ENCODE data around the gene TRIM9.

The TRIM9 gene

GRCh38 chr14:51058382-51058781 is 36.5 kb downstream of the TRIM9 start:
- DNase-seq (ENCODE audit: low read depth in 2 of 3, low spot score in 2 of 3), result no peak

- DNase-seq (ENCODE audit: low read depth in 2 of 3, low spot score in 2 of 3), result no peak
Observed at GRCh38 chr14:51056421-51056820, 38.5 kb downstream of the TRIM9 start.

- no peak for DNase-seq (ENCODE audit: low read depth in 2 of 3, low spot score in 2 of 3)
Observed at GRCh38 chr14:51053157-51053556, 41.7 kb downstream of the TRIM9 start.

- no peak for DNase-seq (ENCODE audit: low read depth in 2 of 3, low spot score in 2 of 3)
Observed at GRCh38 chr14:51044961-51045360, 49.9 kb downstream of the TRIM9 start.

DNA sequence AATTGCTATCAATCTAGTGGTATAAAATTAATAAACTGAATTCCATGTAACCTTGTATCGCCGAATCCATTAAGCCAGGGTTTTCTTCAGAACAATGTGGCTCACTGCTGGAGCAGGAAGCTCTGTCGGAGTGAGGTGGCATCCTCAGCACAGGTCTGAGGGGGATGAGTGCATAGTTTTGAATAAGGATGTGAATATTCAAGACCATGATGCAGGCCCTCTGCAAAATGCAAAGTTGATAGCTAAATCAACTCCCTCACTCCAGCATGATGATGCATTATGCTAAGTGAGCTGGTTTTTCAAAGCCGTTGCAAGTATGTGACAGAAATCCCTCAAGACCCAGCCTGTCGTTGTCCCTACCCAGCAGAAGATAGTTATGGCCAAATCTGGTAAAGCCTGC is 53.0 kb downstream of the TRIM9 start:
- DNase-seq (ENCODE audit: low read depth in 2 of 3, low spot score in 2 of 3), result no peak

GRCh38 chr14:51041108-51041531 is 53.8 kb downstream of the TRIM9 start:
- DNase-seq (ENCODE audit: low read depth in 2 of 3, low spot score in 2 of 3), result no peak

- DNase-seq (ENCODE audit: low read depth in 2 of 3, low spot score in 2 of 3), result no peak
Observed at GRCh38 chr14:51039252-51039651, 55.7 kb downstream of the TRIM9 start.

GRCh38 chr14:51035611-51036192 is 59.2 kb downstream of the TRIM9 start:
- DNase-seq (ENCODE audit: low read depth in 2 of 3, low spot score in 2 of 3), result no peak

GRCh38 chr14:51028851-51029754 is 65.8 kb downstream of the TRIM9 start:
- no peak for DNase-seq (ENCODE audit: low read depth in 2 of 3, low spot score in 2 of 3)

- no peak for DNase-seq (ENCODE audit: low read depth in 2 of 3, low spot score in 2 of 3)
Observed at GRCh38 chr14:51028361-51028760, 66.5 kb downstream of the TRIM9 start.

GRCh38 chr14:51024377-51024776 is 70.5 kb downstream of the TRIM9 start:
- DNase-seq (ENCODE audit: low read depth in 2 of 3, low spot score in 2 of 3), result no peak

- DNase-seq (ENCODE audit: low read depth in 2 of 3, low spot score in 2 of 3), result no peak
Observed at GRCh38 chr14:51023964-51024363, 70.9 kb downstream of the TRIM9 start.

GRCh38 chr14:51022769-51023168 is 72.1 kb downstream of the TRIM9 start:
- no peak for DNase-seq (ENCODE audit: low read depth in 2 of 3, low spot score in 2 of 3)

DNA sequence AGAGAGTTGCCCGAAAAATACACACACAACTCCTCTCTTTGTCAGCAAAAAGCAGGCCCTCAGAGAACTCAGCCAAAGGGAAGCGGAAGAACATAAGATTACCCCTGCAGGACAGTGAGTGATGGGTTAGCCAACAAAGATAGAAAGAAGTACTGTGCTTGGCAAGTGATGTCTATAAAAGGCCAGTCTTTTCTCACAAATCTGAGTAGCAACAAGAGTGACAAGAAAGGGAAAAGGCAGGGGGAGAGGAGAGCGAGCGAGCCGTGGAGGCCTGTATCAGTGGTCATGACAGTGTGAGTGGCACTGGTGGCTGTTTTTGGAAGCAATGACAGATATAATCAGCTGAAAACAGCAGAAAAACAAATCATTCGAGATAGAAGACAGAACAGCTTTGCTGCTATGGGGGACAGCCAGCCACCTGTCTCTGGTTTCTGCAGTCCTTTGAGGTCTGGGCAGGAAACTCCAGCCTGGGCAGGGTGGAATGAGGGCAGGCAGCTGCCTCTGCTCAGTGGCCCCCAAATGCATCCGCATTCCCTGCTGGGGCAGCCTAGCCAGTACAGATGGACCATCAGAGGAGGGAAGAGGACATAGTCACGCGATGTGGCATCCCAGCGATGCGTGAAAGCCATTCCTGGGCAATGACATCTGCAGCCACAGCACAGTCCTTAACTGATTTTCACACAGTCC is 74.7 kb downstream of the TRIM9 start:
- DNase-seq (ENCODE audit: low read depth in 2 of 3, low spot score in 2 of 3), result no peak

DNA sequence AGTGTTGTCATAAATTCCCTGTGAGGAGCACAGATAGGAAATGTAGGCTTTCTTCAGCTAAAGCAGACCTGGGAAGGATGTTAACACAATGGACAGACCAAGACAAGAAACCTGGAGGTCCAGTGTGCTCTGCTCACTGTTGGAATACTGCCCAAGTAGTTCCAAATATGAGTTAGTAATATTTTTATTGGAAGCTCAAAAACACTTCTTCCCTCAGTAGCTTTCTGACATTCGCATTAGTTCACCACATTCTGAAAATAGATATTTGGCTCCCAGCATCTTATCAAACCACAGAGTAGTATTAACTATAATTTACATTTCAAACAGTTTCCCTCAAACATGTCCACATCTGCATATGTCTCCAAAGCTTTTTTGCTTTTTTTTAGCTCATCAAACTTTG is 75.8 kb downstream of the TRIM9 start:
- no peak for DNase-seq (ENCODE audit: low read depth in 2 of 3, low spot score in 2 of 3)

DNA sequence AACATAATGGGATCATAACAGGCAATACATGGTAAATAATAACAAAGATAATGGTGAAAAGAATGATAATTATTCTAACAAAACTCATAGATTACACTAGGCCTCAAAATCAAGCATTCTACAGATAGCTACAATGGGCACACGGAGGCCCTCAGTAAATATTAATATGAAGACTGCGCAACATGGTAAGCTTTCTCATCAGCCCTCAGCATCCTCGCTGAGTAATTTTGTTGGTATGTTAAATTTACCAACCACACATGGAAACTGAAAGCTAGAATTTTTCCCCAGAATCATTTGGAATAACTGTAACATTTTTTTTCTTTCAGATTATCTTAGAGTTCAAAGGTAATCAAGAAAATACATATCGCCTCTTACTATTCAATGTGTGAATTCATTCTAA is 76.4 kb downstream of the TRIM9 start:
- no peak for DNase-seq (ENCODE audit: low read depth in 2 of 3, low spot score in 2 of 3)

DNA sequence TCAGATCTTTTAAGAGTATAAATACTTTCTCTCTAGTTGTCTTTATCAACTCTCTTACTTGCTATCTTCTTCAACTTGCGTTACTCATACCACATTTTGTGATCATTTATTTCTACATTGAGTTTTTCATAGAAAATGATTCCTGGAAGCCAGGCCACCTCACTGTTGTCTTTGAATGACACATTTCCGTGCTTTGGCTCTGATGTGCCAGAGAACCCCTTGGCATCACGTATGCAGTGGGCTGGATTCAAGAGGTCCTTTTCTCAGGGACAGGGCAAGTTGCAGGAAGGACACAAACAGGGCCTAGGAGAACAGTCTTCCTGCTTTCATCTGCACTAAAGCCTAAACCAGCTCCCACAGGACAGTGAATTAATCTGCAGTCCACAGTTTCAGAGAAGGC is 80.3 kb downstream of the TRIM9 start:
- DNase-seq (ENCODE audit: low read depth in 2 of 3, low spot score in 2 of 3), result no peak

DNA sequence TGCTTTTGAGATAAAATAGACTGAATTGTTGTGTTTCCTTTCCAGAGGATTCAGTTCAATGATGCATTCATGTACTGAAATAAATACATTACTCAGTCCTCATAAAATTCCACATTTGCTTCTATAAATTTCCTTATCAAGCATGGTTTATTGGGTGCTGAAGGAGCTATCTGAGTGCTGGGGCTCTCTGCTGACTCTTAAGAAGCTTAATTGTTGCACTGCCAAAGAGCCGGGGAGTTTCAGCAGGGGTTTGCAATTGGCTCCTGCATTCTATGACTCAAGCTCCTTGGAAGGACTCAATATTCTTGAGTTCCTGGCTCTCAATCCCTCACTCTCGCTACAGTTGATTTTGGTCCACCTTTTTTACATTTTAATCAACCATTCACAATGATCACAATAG is 80.8 kb downstream of the TRIM9 start:
- DNase-seq (ENCODE audit: low read depth in 2 of 3, low spot score in 2 of 3), result no peak

- DNase-seq (ENCODE audit: low read depth in 2 of 3, low spot score in 2 of 3), result no peak
Observed at GRCh38 chr14:51012055-51012454, 82.8 kb downstream of the TRIM9 start.

DNA sequence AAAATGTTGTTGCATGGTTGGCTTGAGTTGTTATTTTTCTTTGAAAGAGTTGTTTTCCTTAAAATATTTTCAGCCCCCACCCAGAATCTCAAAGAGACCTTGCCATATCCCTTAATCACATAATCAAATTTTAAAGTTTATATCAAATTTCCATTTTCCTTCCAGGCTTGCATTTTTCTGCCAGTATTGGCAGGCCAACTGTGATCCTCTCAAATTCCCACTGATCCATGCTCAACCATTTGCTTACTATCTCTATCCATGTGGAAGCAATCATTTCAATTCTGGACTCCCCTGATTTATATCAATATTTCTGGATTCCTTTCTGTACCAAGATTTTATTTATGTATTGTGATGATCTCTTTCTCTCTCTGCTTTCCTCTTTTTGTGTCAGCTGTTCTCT is 86.5 kb downstream of the TRIM9 start:
- DNase-seq (ENCODE audit: low read depth in 2 of 3, low spot score in 2 of 3), result no peak

GRCh38 chr14:51006781-51007211 is 88.1 kb downstream of the TRIM9 start:
- DNase-seq (ENCODE audit: low read depth in 2 of 3, low spot score in 2 of 3), result peak in 1 of 3 experiments; percentile 1

DNA sequence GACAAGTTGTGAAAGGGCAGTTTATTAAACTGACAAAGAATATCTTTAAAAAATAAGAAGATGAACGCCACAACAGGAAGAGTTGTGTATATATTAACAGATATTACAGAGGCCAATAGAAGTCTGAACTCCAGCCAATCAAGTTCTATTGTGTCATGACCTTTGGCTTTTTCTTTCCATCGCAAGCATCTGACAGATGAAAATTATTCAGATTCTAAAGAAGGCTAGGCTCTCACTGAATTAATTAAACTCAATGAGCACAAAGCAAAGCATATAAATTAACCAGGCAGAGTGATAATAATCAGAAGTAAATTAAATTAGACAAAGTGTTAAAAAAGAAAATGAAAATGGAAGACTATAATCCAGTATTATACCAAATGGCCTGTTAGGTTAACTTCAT is 88.6 kb downstream of the TRIM9 start:
- DNase-seq (ENCODE audit: low read depth in 2 of 3, low spot score in 2 of 3), result no peak

Data from activated CD8-positive, alpha-beta memory T cell treated with anti-CD3 and anti-CD28 coated beads for 48 hours (primary cell).